Measurements from ENCODE around the gene P2RY12. TPM values are rescaled to one million over a fixed set of nuclear protein-coding genes. Genes with fewer than 3 reads are reported as not detected.

The P2RY12 gene
- total and polyA plus RNA-seq, 2 donors (not counting 1 experiment from before 2014, with no cell fraction given), result 0.42 to 0.79 TPM

GRCh38 chr3:151415289-151415688, 30.7 kb upstream of the P2RY12 start:
- no peaks in the 10 kb centered on the region for H3K9me3 Mint-ChIP-seq (ENCODE audit: insufficient read depth)
- no peak overlapping the region for H3K4me3 ChIP-seq (ENCODE audit: control extremely low read depth in 1 of 5, extremely low read depth in 1 of 5, insufficient read depth in 1 of 5, low read depth in 2 of 5, low read length in 4 of 5)
- no peaks in the 10 kb centered on the region for H3K27me3 Mint-ChIP-seq
- ChIA-PET CTCF (interaction anchor here (1.6 kb wide), 1 partner anchor 19 kb away, joined by 7 read pairs; no protein-coding TSS in a partner anchor), POLR2A (no interaction called here)
- no peak overlapping the region for H3K27ac ChIP-seq (ENCODE audit: low read length in 2 of 2)
- no peak overlapping the region for H2AFZ ChIP-seq (ENCODE audit: insufficient read depth, low read depth, low read length, poor library complexity, severe bottlenecking)
- no peak overlapping the region for H3K9ac ChIP-seq (ENCODE audit: low read length)
- no peaks in the 10 kb centered on the region for H4K20me1 ChIP-seq (ENCODE audit: control insufficient read depth, insufficient read depth, low read length, poor library complexity, severe bottlenecking)
- H3K27me3 ChIP-seq (replicated peaks in 1 of 4; ENCODE audit: control extremely low read depth in 1 of 4, control insufficient read depth in 3 of 4, insufficient read depth in 4 of 4, low read length in 3 of 4), result no peaks in the 10 kb centered on the region
- H3K79me2 ChIP-seq (ENCODE audit: control insufficient read depth, insufficient read depth, low read length), result no peaks in the 10 kb centered on the region
- peaks cover 15% of the 10 kb centered on the region for H3K4me1 Mint-ChIP-seq
- 100% methylated on average over 1 of the region's 1 CpG for WGBS (ENCODE audit: insufficient coverage)
- H3K36me3 ChIP-seq (replicated peaks in 1 of 2; ENCODE audit: control extremely low read depth in 1 of 2, control insufficient read depth in 1 of 2, extremely low read depth in 1 of 2, insufficient read depth in 2 of 2, low read length in 1 of 2), result no peaks in the 10 kb centered on the region
- peaks cover 0 to 4% (median 3%) of the 10 kb centered on the region in 3 donors for H3K9me3 ChIP-seq (ENCODE audit: control extremely low read depth in 1 of 3, control insufficient read depth in 2 of 3, insufficient read depth in 1 of 3, low read length in 2 of 3)
- ATAC-seq (ENCODE audit: low read depth) (no peak), DNase-seq (no peak)
- H3K4me3 Mint-ChIP-seq, result no peak overlapping the region
- TF ChIP-seq CTCF (IDR thresholded peaks at IDR 0.05) (no peak), EZH2 (IDR thresholded peaks at IDR 0.05; ENCODE audit: borderline replicate concordance, insufficient read depth, low read depth, low read length, poor library complexity, severe bottlenecking) (no peak)
- intact Hi-C loops (cut with micrococcal nuclease), result no loop called here
- H3K4me2 ChIP-seq (replicated peaks; ENCODE audit: low read depth, low read length, poor library complexity, severe bottlenecking), result no peak overlapping the region
- no peaks in the 10 kb centered on the region for H3K4me1 ChIP-seq (ENCODE audit: control insufficient read depth in 2 of 2, insufficient read depth in 2 of 2, low read length in 2 of 2)
- H3K27ac Mint-ChIP-seq, result no peak overlapping the region

- ATAC-seq (ENCODE audit: low read depth), result no peak
- H4K20me1 ChIP-seq (ENCODE audit: control insufficient read depth, insufficient read depth, low read length, poor library complexity, severe bottlenecking), result no peaks in the 10 kb centered on the region
- H3K9me3 ChIP-seq (ENCODE audit: control extremely low read depth in 1 of 3, control insufficient read depth in 2 of 3, insufficient read depth in 1 of 3, low read length in 2 of 3), result peaks cover 0 to 4% (median 3%) of the 10 kb centered on the region in 3 donors
- H3K36me3 ChIP-seq (replicated peaks in 1 of 2; ENCODE audit: control extremely low read depth in 1 of 2, control insufficient read depth in 1 of 2, extremely low read depth in 1 of 2, insufficient read depth in 2 of 2, low read length in 1 of 2), result no peaks in the 10 kb centered on the region
- H3K79me2 ChIP-seq (ENCODE audit: control insufficient read depth, insufficient read depth, low read length), result no peaks in the 10 kb centered on the region
- H2AFZ ChIP-seq (ENCODE audit: insufficient read depth, low read depth, low read length, poor library complexity, severe bottlenecking), result no peak overlapping the region
- H3K27me3 ChIP-seq (replicated peaks in 1 of 4; ENCODE audit: control extremely low read depth in 1 of 4, control insufficient read depth in 3 of 4, insufficient read depth in 4 of 4, low read length in 3 of 4), result no peaks in the 10 kb centered on the region
- CTCF ChIA-PET, result interaction anchor here (1.0 to 1.5 kb wide), 4 partner anchors 12 to 43 kb away, joined by 3 to 5 read pairs (median 4); no protein-coding TSS in a partner anchor
- Mint-ChIP-seq H3K4me1 (peaks cover 15% of the 10 kb centered on the region), H3K4me3 (no peak overlapping the region), H3K27me3 (no peaks in the 10 kb centered on the region), H3K27ac (no peak overlapping the region), H3K9me3 (ENCODE audit: insufficient read depth) (no peaks in the 10 kb centered on the region)
- POLR2A ChIA-PET, result no interaction called here
- H3K4me1 ChIP-seq (ENCODE audit: control insufficient read depth in 2 of 2, insufficient read depth in 2 of 2, low read length in 2 of 2), result no peaks in the 10 kb centered on the region
- no peak overlapping the region for H3K4me3 ChIP-seq (ENCODE audit: control extremely low read depth in 1 of 5, extremely low read depth in 1 of 5, insufficient read depth in 1 of 5, low read depth in 2 of 5, low read length in 4 of 5)
- DNase-seq, result no peak
- 98% methylated on average over 5 of the region's 5 CpGs for WGBS (ENCODE audit: insufficient coverage)
- no peak overlapping the region for H3K4me2 ChIP-seq (replicated peaks; ENCODE audit: low read depth, low read length, poor library complexity, severe bottlenecking)
- intact Hi-C loops (cut with micrococcal nuclease), result no loop called here
- H3K27ac ChIP-seq (ENCODE audit: low read length in 2 of 2), result no peak overlapping the region
- TF ChIP-seq CTCF (IDR thresholded peaks at IDR 0.05) (no peak), EZH2 (IDR thresholded peaks at IDR 0.05; ENCODE audit: borderline replicate concordance, insufficient read depth, low read depth, low read length, poor library complexity, severe bottlenecking) (no peak)
- H3K9ac ChIP-seq (ENCODE audit: low read length), result no peak overlapping the region
Observed at GRCh38 chr3:151412989-151413388, 28.4 kb upstream of the P2RY12 start.
